GM12892 (cell line): ENCODE measurements around the gene FGF2.

ENCODE experiments used
- POLR2A ChIP-seq: IDR thresholded peaks from 2 replicates; pipeline ENCODE4 v1.6.1; 2011; ENCODE audit warnings: low read depth, low read length, control low read depth
- POLR2AphosphoS5 ChIP-seq: IDR thresholded peaks from 2 replicates; pipeline ENCODE4 v1.6.1; 2011; ENCODE audit warnings: low read depth, low read length, control low read depth

- TF ChIP-seq POLR2A, result no peak
- no peak for TF ChIP-seq POLR2AphosphoS5
Observed at GRCh38 chr4:122898370-122899150, 71.9 kb downstream of the FGF2 start.
